Lower leg skin (tissue), 3 donors: ENCODE results near the gene FBXW8.

ENCODE experiments used
- CTCF ChIP-seq, 3 donors: fragments of 450-650 bp; IDR thresholded peaks; one replicate each; pipeline ENCODE4 v1.5.1; 2016; ENCODE audit warnings: antibody characterized with exemption in 3 of 3, mild to moderate bottlenecking in 3 of 3, moderate library complexity in 2 of 3
- POLR2A ChIP-seq, 2 donors: fragments of 450-650 bp; IDR thresholded peaks; one replicate each; pipeline ENCODE4 v1.6.1; 2016 to 2017; ENCODE audit warnings: antibody characterized with exemption in 2 of 2, mild to moderate bottlenecking in 1 of 2, moderate library complexity in 1 of 2

- TF ChIP-seq CTCF (IDR thresholded peaks at IDR 0.05) (no peak), POLR2A (IDR thresholded peaks at IDR 0.05) (no peak)
Observed at GRCh38 chr12:116920939-116921338, 10.2 kb downstream of the FBXW8 start.
